NB4 (cell line): ENCODE data around the gene MGA.

Source experiments
- CTCF ChIP-seq: IDR thresholded peaks from one replicate; pipeline ENCODE4 v1.5.1; 2012; ENCODE audit warnings: low read depth, low read length
- MAX ChIP-seq: IDR thresholded peaks from 2 replicates; pipeline ENCODE4 v1.6.1; 2011; ENCODE audit warnings: low read depth, low read length
- MYC ChIP-seq: IDR thresholded peaks from 2 replicates; pipeline ENCODE4 v1.6.1; 2011; ENCODE audit warnings: low read depth, low read length
- POLR2A ChIP-seq: IDR thresholded peaks from 2 replicates; pipeline ENCODE4 v1.6.1; 2011; ENCODE audit warnings: mild to moderate bottlenecking; ENCODE audit not compliant: insufficient read length; ENCODE audit errors: extremely low read depth

- TF ChIP-seq CTCF (peak; percentile 86), POLR2A (no peak), MAX (peak; percentile 66), MYC (peak; percentile 46; the same call in 1 of the 2 replicates)
Observed at GRCh38 chr15:41811432-41812195, 151.4 kb downstream of the MGA start.
